Measurements from ENCODE around the gene GPR151.
A peak's percentile ranks its signal among the peaks of the same experiment; 100 is the strongest.

GPR151 gene

DNA sequence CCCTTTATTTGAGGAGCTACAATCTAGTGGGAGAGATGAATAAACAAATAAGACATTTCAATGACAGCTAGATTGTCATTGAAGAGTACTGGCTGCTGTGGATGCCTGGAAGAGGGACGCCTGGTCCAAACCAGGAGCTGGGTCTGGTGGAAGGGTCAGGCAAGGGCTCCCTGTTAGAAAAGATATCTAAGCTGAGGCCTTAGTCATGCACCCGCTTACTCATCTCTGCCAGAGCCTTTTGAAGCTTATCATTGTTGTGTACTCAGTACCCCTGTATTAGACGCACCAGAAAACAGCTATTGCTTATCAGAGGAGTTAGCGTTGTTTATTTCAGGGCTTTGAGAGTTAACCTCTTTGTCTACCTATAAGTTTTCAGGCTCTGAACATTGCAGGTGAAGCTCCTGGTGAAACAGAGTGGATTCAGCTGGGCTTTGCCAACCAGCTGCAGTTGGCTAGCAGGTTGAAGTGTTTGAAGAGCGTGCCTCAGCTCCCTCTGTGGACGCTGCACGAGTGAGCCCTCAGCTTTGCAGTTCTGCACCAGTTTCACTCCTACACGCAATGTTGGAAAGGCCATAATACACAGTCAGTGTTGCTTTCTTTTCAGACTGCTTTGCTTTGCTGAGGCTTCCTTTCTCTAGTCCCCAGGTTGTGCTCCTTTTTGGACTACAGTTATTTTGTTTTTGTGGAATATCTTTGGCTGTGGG is 5.6 kb upstream of the GPR151 start:
- FAIRE-seq (no peak), DNase-seq (ENCODE audit: low spot score) (no peak)

DNA sequence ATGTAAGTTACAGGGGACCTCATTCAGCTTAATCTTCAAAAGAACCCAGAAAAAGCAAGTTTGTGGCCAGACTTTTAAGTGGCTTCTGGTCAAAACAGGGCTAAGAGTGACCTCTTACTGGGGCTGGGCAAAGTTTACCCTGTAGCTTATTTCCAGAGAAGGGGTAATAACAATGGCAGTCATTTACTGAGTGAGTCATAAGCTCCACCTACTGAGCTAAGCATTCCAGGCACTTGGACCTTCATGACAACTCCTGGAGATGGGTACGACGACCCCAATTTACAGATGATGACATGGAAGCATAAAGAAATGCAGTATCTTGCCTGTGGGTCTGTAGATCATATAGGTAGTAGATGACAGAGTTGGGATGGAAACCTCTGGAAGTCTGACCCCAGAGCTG is 4.7 kb upstream of the GPR151 start:
- no peak for FAIRE-seq
- DNase-seq (ENCODE audit: low spot score): no peak

GRCh38 chr5:146519554-146519953 is 3.6 kb upstream of the GPR151 start:
- DNase-seq (ENCODE audit: low spot score): no peak
- FAIRE-seq: no peak

GRCh38 chr5:146515473-146516150 is 378 bp downstream of the GPR151 start:
- no peak for FAIRE-seq

GRCh38 chr5:146514575-146514974 is 1.4 kb downstream of the GPR151 start:
- FAIRE-seq: no peak
- no peak for DNase-seq (ENCODE audit: low spot score)

More at GRCh38 chr5:146515473-146516150, 378 bp downstream of the GPR151 start:
- DNase-seq (ENCODE audit: low spot score): no peak

GRCh38 chr5:146513462-146513861 is 2.5 kb downstream of the GPR151 start:
- FAIRE-seq (no peak), DNase-seq (ENCODE audit: low spot score) (no peak)

DNA sequence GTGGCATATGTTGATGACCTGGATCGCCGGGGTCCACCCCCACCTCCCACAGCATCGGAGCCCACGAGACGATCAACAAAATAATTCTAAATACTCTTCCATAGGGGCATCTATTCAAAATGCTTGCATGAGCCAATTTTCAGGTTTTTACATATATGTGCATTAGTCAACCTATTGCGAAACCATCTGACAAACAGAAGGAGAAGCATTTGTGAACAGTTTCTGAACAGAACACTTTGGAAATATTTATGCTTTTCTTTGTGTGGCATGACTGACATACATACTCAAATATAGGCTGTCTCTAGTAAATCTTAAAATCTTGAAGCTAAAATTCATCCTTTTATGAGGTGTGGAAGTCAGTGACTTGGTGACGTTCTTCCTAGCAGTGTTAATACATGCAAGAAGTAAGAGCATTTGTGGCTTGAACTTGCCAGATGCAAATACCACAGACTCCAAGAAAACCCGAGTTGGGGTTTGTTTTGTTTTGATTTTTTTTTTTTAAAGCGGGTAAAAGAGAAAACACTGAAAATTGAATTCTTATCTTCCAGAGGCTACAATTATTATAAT is 5.3 kb downstream of the GPR151 start:
- no peak for DNase-seq (ENCODE audit: low spot score)
- FAIRE-seq: no peak

DNA sequence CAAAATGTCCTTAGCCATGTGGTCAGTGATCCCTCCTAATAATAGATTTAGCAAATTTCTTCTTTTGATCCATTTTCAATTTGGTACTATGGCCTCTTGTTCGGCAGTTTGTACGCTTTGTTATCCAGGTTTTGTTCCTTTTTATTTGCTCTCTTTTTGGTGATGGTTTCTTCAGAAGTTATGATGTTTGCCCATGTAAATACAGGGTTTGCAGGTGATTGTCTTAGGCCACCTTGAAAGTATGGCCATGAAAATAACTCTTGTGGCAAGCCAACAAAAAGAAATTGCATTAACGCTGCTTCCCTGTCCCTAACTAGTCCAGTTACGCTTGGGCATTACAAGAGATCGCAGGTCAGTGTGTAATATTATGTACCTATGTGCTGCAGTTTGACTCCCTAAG is 8.6 kb downstream of the GPR151 start:
- FAIRE-seq: no peak
- no peak for DNase-seq (ENCODE audit: low spot score)

DNA sequence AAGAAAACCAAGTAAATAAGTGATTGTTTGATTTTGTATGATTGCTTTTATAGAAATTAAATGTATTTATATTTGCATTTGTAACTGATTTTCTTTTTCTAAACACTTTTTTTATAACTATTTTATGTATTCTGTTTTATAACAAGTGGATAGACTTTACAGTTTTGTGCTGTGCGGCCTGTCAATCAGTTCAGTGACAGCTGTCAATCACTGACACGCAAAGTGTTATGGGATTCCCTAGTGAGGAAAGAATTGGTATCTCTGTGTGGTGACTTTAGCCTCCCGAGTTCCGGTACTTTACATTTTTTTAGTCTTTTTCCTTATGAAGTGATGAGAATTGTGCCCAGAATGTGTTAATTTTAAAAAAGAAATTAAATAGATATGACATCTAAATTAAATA is 16.3 kb downstream of the GPR151 start:
- DNase-seq (ENCODE audit: low spot score) (no peak), FAIRE-seq (no peak)

DNA sequence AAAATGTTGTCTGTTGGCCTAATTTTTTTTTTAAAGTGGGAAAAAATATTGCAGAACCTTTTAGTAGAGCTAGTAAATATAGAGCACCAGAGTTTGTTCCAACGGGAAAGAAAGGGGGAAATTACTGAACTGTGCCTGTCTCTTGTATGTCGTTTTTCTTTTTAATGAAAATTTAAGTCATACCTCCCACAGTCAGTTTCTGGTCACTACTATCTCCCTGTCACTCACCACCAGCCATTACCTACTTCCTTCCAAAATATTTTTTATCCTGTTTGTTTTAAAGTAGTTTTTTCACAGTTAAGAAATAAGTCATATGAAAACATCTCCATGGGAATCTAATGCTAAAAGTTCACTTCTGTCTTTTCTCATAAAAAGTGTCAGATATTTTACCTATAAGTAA is 21.3 kb downstream of the GPR151 start:
- DNase-seq (ENCODE audit: low spot score): no peak
- FAIRE-seq: no peak

DNA sequence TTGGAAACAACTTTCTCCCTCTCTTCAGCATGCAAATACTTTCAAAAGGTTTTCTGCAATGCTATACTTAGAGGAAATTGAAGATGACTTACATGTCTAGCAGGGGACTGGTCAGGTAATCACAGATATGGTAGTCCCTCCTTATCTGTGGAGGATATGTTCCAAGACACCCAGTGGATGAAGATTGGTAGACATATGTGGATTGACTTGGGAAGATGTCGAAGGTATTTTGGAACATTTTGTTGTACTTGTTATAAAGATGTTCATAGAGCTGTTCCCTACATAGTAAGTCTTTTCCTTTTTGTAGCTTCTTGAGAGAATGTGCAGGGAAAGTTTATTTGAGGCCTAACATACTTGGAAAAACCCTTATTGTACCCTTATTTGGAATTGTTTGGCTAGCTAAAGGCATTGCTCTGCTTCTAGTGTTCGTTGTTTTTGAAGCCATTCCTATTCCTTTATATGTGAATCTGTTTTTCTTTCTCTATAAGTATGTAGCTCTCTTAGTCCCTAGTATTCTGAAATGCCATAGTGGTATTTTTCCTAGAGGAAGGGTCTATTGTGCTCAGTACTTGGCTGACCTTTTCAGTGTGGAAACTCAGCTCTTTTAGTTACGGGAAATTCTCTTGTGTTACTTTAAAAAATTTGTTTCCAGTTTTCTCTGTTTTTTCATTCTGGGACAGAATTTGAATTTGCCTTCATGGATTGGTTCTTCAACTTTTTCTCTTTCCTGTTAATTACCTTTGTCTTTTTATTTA is 25.7 kb downstream of the GPR151 start:
- DNase-seq (ENCODE audit: low spot score): no peak

GRCh38 chr5:146484714-146485391 is 31.1 kb downstream of the GPR151 start:
- no peak for FAIRE-seq
- no peak for DNase-seq (ENCODE audit: low spot score)

More for the DNA sequence above, 25.7 kb downstream of the GPR151 start:
- FAIRE-seq: no peak

- no peak for DNase-seq (ENCODE audit: low spot score)
- no peak for FAIRE-seq
Observed at GRCh38 chr5:146482775-146483174, 33.2 kb downstream of the GPR151 start.

DNA sequence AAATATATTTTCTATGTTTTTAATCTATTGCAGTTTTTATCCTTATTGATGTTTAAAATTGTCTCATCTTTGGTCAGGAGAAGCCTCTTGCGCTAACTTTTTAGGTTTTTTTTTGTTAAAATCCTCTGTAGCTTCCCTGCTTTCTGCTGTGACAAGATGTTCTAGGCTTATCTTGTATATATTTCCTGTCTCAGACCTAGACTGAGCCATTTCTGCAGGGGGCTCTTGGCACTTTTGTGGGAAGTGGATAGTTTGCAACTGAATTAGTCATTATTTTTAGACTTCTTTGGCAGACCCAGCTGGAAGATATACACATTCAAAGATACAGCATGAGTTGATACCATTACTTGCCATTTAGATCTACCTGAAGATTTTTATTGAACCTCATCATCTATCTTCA is 40.1 kb downstream of the GPR151 start:
- DNase-seq (ENCODE audit: low spot score) (no peak), FAIRE-seq (no peak)

GRCh38 chr5:146475190-146475780 is 40.7 kb downstream of the GPR151 start:
- DNase-seq (ENCODE audit: low spot score) (no peak), FAIRE-seq (no peak)

- DNase-seq (ENCODE audit: low spot score) (no peak), FAIRE-seq (no peak)
Observed at GRCh38 chr5:146474065-146474464, 41.9 kb downstream of the GPR151 start.

- FAIRE-seq (no peak), DNase-seq (ENCODE audit: low spot score) (no peak)
Observed at GRCh38 chr5:146467760-146468159, 48.2 kb downstream of the GPR151 start.

- FAIRE-seq (no peak), DNase-seq (ENCODE audit: low spot score) (peak; percentile 18)
Observed at GRCh38 chr5:146466521-146467349, 49.3 kb downstream of the GPR151 start.

DNA sequence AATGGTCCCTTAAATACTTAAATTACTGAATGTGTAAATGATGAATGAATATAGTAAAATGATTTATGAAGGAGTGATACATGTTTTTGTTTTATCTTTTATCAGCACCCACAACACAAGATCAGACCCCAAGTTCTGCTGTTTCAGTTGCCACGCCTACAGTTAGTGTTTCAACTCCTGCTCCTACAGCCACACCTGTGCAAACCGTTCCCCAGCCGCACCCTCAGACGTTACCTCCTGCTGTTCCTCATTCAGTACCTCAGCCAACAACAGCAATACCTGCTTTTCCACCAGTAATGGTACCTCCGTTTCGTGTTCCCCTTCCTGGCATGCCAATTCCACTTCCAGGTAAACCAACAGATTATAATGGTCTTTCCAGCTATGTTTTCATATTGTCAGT is 52.5 kb downstream of the GPR151 start:
- DNase-seq (ENCODE audit: low spot score): no peak
- FAIRE-seq: no peak
